ENCODE results near the gene ZMIZ1. TPM values are rescaled to one million over a fixed set of nuclear protein-coding genes. Genes with fewer than 3 reads are reported as not detected.

The ZMIZ1 gene
- total RNA-seq, 4 donors from 2014 or later, result 58.1 to 87.4 (median 74.2) TPM

- TF ChIP-seq POLR2A (IDR thresholded peaks at IDR 0.05), result no peak
- TF ChIP-seq, protein P1, sequence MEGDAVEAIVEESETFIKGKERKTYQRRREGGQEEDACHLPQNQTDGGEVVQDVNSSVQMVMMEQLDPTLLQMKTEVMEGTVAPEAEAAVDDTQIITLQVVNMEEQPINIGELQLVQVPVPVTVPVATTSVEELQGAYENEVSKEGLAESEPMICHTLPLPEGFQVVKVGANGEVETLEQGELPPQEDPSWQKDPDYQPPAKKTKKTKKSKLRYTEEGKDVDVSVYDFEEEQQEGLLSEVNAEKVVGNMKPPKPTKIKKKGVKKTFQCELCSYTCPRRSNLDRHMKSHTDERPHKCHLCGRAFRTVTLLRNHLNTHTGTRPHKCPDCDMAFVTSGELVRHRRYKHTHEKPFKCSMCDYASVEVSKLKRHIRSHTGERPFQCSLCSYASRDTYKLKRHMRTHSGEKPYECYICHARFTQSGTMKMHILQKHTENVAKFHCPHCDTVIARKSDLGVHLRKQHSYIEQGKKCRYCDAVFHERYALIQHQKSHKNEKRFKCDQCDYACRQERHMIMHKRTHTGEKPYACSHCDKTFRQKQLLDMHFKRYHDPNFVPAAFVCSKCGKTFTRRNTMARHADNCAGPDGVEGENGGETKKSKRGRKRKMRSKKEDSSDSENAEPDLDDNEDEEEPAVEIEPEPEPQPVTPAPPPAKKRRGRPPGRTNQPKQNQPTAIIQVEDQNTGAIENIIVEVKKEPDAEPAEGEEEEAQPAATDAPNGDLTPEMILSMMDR (IDR thresholded peaks at IDR 0.05), result no peak
- no peak overlapping the region for H3K4me3 ChIP-seq (ENCODE audit: low read depth, poor library complexity, severe bottlenecking)
- intact Hi-C loops (cut with DNase I; ENCODE audit: low total_unique reads), result no loop called here
- peak; percentile 70 to 94 for DNase-seq (ENCODE audit: low spot score in 2 of 2)
- 62 to 74% methylated on average over 14 to 15 of the region's 16 CpGs for WGBS, 2 donors
Measured at GRCh38 chr10:79270466-79271246, 201.9 kb downstream of the ZMIZ1 start.

DNA sequence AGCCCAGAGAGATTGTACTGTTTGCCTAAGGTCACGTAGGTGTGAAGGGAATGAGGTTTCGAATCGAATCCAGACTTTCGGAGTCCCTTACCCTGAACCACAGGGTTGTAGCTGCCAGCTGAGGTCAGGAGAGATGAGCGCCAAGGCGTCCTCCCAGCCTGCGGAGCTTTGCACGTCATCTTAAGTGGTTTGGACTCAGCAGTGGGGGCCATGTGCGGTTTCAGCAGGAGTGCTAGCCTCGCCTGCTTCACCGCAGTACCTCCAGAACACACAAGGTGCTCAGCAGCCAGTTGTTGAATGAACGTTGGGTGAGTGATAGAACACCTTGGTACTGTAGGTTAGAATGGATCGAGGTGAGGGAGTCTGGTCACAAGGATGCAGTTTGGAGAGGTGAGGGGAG is 203.6 kb downstream of the ZMIZ1 start:
- no peak for TF ChIP-seq POLR2A (IDR thresholded peaks at IDR 0.05)
- TF ChIP-seq, protein P1 (IDR thresholded peaks at IDR 0.05), result no peak
- intact Hi-C loops (cut with DNase I; ENCODE audit: low total_unique reads), result no loop called here
- WGBS, 2 donors, result 76 to 88% methylated on average over 13 of the region's 13 CpGs

GRCh38 chr10:79273604-79274003 is 204.8 kb downstream of the ZMIZ1 start:
- peak in 1 of 2 donors; percentile 92 for DNase-seq (ENCODE audit: low spot score in 2 of 2)
- H3K4me3 ChIP-seq (ENCODE audit: low read depth, poor library complexity, severe bottlenecking), result no peak overlapping the region
- intact Hi-C loops (cut with DNase I; ENCODE audit: low total_unique reads), result no loop called here
- 50 to 52% methylated on average over 10 of the region's 10 CpGs for WGBS, 2 donors
- TF ChIP-seq POLR2A (IDR thresholded peaks at IDR 0.05), result no peak
- TF ChIP-seq, protein P1 (IDR thresholded peaks at IDR 0.05), result no peak

More for the DNA sequence above, 203.6 kb downstream of the ZMIZ1 start:
- H3K4me3 ChIP-seq (ENCODE audit: low read depth, poor library complexity, severe bottlenecking), result no peak overlapping the region
- no peak for DNase-seq (ENCODE audit: low spot score in 2 of 2)

GRCh38 chr10:79274279-79275104 is 205.7 kb downstream of the ZMIZ1 start:
- no peak for TF ChIP-seq POLR2A (IDR thresholded peaks at IDR 0.05)
- TF ChIP-seq, protein P1 (IDR thresholded peaks at IDR 0.05), result no peak
- intact Hi-C loops (cut with DNase I; ENCODE audit: low total_unique reads), result no loop called here
- H3K4me3 ChIP-seq (ENCODE audit: low read depth, poor library complexity, severe bottlenecking), result no peak overlapping the region
- 41 to 48% methylated on average over 30 to 31 of the region's 32 CpGs for WGBS, 2 donors
- DNase-seq (ENCODE audit: low spot score in 2 of 2), result peak; percentile 90 to 97

DNA sequence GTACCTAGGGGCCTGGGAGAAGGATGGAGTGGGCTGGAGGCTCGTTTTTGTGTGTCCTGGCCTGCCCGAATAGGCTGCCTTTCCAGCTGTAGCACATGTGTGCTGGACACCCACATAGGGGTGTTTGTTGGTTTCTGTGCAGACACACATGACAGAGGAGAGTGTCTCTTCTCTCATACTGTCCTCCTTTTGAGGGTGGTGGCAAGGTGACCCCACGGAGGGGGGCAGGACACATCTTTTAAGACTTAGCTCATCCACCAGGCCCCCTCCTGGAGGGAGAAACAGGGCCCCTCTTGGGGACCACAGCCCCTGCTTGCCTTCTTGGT is 206.3 kb downstream of the ZMIZ1 start:
- no peak for DNase-seq (ENCODE audit: low spot score in 2 of 2)
- TF ChIP-seq, protein P1 (IDR thresholded peaks at IDR 0.05), result no peak
- TF ChIP-seq POLR2A (IDR thresholded peaks at IDR 0.05), result no peak
- 35 to 38% methylated on average over 3 of the region's 3 CpGs for WGBS, 2 donors
- intact Hi-C loops (cut with DNase I; ENCODE audit: low total_unique reads), result no loop called here
- H3K4me3 ChIP-seq (ENCODE audit: low read depth, poor library complexity, severe bottlenecking), result no peak overlapping the region

All from lower leg skin (tissue), 4 donors.